H1 (cell line): ENCODE data around the gene PAPSS2. TPM values are rescaled to one million over a fixed set of nuclear protein-coding genes. Genes with fewer than 3 reads are reported as not detected.

Experiments used
- CTCF ChIA-PET: fragments of 300-600 bp; sonication (Branson Sonifier 250); formaldehyde crosslinking; loops from one replicate; lab custom pipeline; 2021; ENCODE audit not compliant: partially characterized antibody; lab: Charles Lee
- POLR2A ChIA-PET: fragments of 300-600 bp; sonication (Branson Sonifier 250); formaldehyde crosslinking; loops from one replicate; lab custom pipeline; 2021; ENCODE audit warnings: inconsistent platforms; ENCODE audit not compliant: partially characterized antibody; lab: Charles Lee
- DNase-seq, 2 experiments: peaks; one replicate each; pipeline versions ENCODE4 v3.0.0 to v3.0.0-alpha.2; 2010 to 2022; ENCODE audit warnings: low spot score in 2 of 2, low read depth in 1 of 2, mixed read lengths in 1 of 2
- FAIRE-seq: peaks from 2 replicates; lab custom pipeline; 2011; peaks lifted over from hg19 to GRCh38; lab: Jason Lieb, UNC
- H2AFZ ChIP-seq: 2 replicates; pipeline ENCODE4 v1.8.1; 2012; ENCODE audit warnings: low read length, inconsistent platforms
- H2AK5ac ChIP-seq: 2 replicates; pipeline ENCODE4 v1.6.1; 2013; ENCODE audit warnings: low read depth, low read length
- H2BK120ac ChIP-seq: replicated peaks from 2 replicates; pipeline ENCODE3; 2013; ENCODE audit warnings: low read depth, low read length, inconsistent platforms
- H2BK12ac ChIP-seq: 2 replicates; pipeline ENCODE4 v1.6.1; 2013; ENCODE audit warnings: low read depth, low read length
- H2BK15ac ChIP-seq: 2 replicates; pipeline ENCODE4 v1.6.1; 2013; ENCODE audit warnings: low read length
- H2BK20ac ChIP-seq: 2 replicates; pipeline ENCODE4 v1.6.1; 2013; ENCODE audit warnings: low read length
- H2BK5ac ChIP-seq: 2 replicates; pipeline ENCODE4 v1.6.1; 2013; ENCODE audit warnings: low read depth, low read length
- H3K14ac ChIP-seq: 2 replicates; pipeline ENCODE4 v1.6.1; 2013; ENCODE audit warnings: inconsistent platforms; ENCODE audit not compliant: insufficient read length
- H3K18ac ChIP-seq: 2 replicates; pipeline ENCODE4 v1.6.1; 2013; ENCODE audit warnings: low read length; ENCODE audit errors: extremely low read depth
- H3K23ac ChIP-seq: 2 replicates; pipeline ENCODE4 v1.6.1; 2013; ENCODE audit warnings: inconsistent platforms; ENCODE audit not compliant: insufficient read length
- H3K23me2 ChIP-seq: 2 replicates; pipeline ENCODE4 v1.6.1; 2013; ENCODE audit warnings: low read depth, low read length
- H3K27ac ChIP-seq: 2 replicates; pipeline ENCODE4 v1.6.1; 2011; ENCODE audit warnings: low read depth, low read length, inconsistent platforms
- H3K27me3 ChIP-seq, 4 experiments: replicated peaks in 1 of 4; 1 replicate in 1 of 4; 2 replicates in 3 of 4; pipeline versions ENCODE4 v1.6.1 to v1.8.1; 2011 to 2013; ENCODE audit warnings: low read length in 3 of 4, mild to moderate bottlenecking in 3 of 4, inconsistent platforms in 2 of 4, mixed read lengths in 2 of 4, moderate library complexity in 1 of 4; ENCODE audit not compliant: control insufficient read depth in 3 of 4, insufficient read depth in 3 of 4; ENCODE audit errors: extremely low read depth in 1 of 4
- H3K36me3 ChIP-seq, 4 experiments: 2 replicates each; pipeline versions ENCODE4 v1.6.1 to v1.8.1; 2011 to 2013; ENCODE audit warnings: mild to moderate bottlenecking in 4 of 4, low read length in 3 of 4, moderate library complexity in 2 of 4, control low read depth in 1 of 4, inconsistent platforms in 1 of 4; ENCODE audit not compliant: insufficient read depth in 4 of 4, control insufficient read depth in 2 of 4
- H3K4ac ChIP-seq: replicated peaks from 2 replicates; pipeline ENCODE3; 2013; ENCODE audit warnings: low read length, low read depth, mixed read lengths, inconsistent platforms; ENCODE audit not compliant: insufficient read length
- H3K4me1 ChIP-seq, 4 experiments: replicated peaks in 1 of 4; 1 replicate in 1 of 4; 2 replicates in 3 of 4; pipeline versions ENCODE4 v1.6.1 to v1.8.1; 2011 to 2013; ENCODE audit warnings: low read length in 3 of 4, inconsistent platforms in 2 of 4, mixed read lengths in 1 of 4; ENCODE audit not compliant: insufficient read depth in 4 of 4, control insufficient read depth in 3 of 4
- H3K4me2 ChIP-seq, 2 experiments: 2 replicates each; pipeline versions ENCODE4 v1.6.1 to v1.8.1; 2011 to 2013; ENCODE audit warnings: low read depth in 2 of 2, low read length in 2 of 2, control low read depth in 1 of 2, inconsistent platforms in 1 of 2, mild to moderate bottlenecking in 1 of 2; ENCODE audit not compliant: insufficient read depth in 1 of 2
- H3K4me3 ChIP-seq, 4 experiments: fragments of 200-600, 300-600 bp in 1 of 4; sonication (generic), shearing (Covaris generic), sonication (Bioruptor Twin) in 1 of 4; 2 replicates each; pipeline versions ENCODE4 v1.5.1 to v1.8.1; 2011 to 2016; ENCODE audit warnings: low read length in 4 of 4, low read depth in 3 of 4, control low read depth in 2 of 4, inconsistent platforms in 2 of 4, mild to moderate bottlenecking in 2 of 4, mixed read lengths in 1 of 4, moderate library complexity in 1 of 4; ENCODE audit not compliant: insufficient read depth in 2 of 4; ENCODE audit errors: extremely low read depth in 1 of 4
- H3K56ac ChIP-seq: replicated peaks from 2 replicates; pipeline ENCODE3; 2013; ENCODE audit warnings: low read depth, mild to moderate bottlenecking, mixed read lengths, low read length, inconsistent platforms; ENCODE audit not compliant: insufficient read length
- H3K79me1 ChIP-seq: 2 replicates; pipeline ENCODE4 v1.6.1; 2013; ENCODE audit warnings: low read depth, low read length, control low read depth
- H3K79me2 ChIP-seq, 2 experiments: 2 replicates each; pipeline versions ENCODE4 v1.6.1 to v1.8.1; 2012 to 2013; ENCODE audit warnings: low read length in 2 of 2, mild to moderate bottlenecking in 2 of 2, inconsistent platforms in 1 of 2; ENCODE audit not compliant: insufficient read depth in 2 of 2, control insufficient read depth in 1 of 2
- H3K9ac ChIP-seq, 4 experiments: replicated peaks in 1 of 4; 1 replicate in 1 of 4; 2 replicates in 3 of 4; pipeline versions ENCODE4 v1.6.1 to v1.8.1; 2011 to 2013; ENCODE audit warnings: low read depth in 3 of 4, low read length in 3 of 4, control low read depth in 2 of 4, mild to moderate bottlenecking in 2 of 4, moderate library complexity in 2 of 4, inconsistent platforms in 1 of 4; ENCODE audit errors: extremely low read depth in 1 of 4
- H3K9me3 ChIP-seq, 2 experiments: 2 replicates each; pipeline versions ENCODE4 v1.6.1 to v1.8.1; 2012 to 2013; ENCODE audit warnings: mild to moderate bottlenecking in 2 of 2, moderate library complexity in 2 of 2, control low read depth in 1 of 2, inconsistent platforms in 1 of 2, low read depth in 1 of 2, low read length in 1 of 2, mixed read lengths in 1 of 2; ENCODE audit not compliant: insufficient read depth in 2 of 2
- H4K20me1 ChIP-seq, 2 experiments: replicated peaks in 1 of 2; 2 replicates each; pipeline versions ENCODE3 to v1.8.1; 2011 to 2013; ENCODE audit warnings: inconsistent platforms in 2 of 2, low read length in 2 of 2, mild to moderate bottlenecking in 1 of 2; ENCODE audit not compliant: insufficient read depth in 2 of 2, control insufficient read depth in 1 of 2
- H4K5ac ChIP-seq: 2 replicates; pipeline ENCODE4 v1.6.1; 2013; ENCODE audit warnings: low read length, low read depth, mixed read lengths, inconsistent platforms; ENCODE audit not compliant: insufficient read length
- H4K8ac ChIP-seq: 2 replicates; pipeline ENCODE4 v1.8.0; 2013; ENCODE audit warnings: mild to moderate bottlenecking, moderate library complexity, low read length, inconsistent platforms; ENCODE audit not compliant: insufficient read depth; ENCODE audit errors: extremely low read depth
- H4K91ac ChIP-seq: replicated peaks from 2 replicates; pipeline ENCODE3; 2013; ENCODE audit warnings: low read length, mixed read lengths, inconsistent platforms; ENCODE audit not compliant: insufficient read length
- SAP30 ChIP-seq: fragments of 300-600 bp; sonication (generic); IDR thresholded peaks from 2 replicates; pipeline ENCODE4 v1.7.1; 2012; ENCODE audit warnings: low read length, moderate library complexity, mild to moderate bottlenecking, inconsistent platforms; ENCODE audit not compliant: insufficient read depth, insufficient replicate concordance
- TAF7 ChIP-seq: optimal IDR thresholded peaks from 2 replicates; pipeline ENCODE3; 2011; ENCODE audit warnings: low read depth, mild to moderate bottlenecking, inconsistent platforms, low read length, moderate library complexity, borderline replicate concordance
- TCF12 ChIP-seq: IDR thresholded peaks from 2 replicates; pipeline ENCODE4 v1.6.1; 2011; ENCODE audit warnings: low read depth, mild to moderate bottlenecking, low read length
- WGBS, 2 experiments: shearing (Covaris generic) in 1 of 2; methylation state at CpG; one replicate each; pipeline versions ENCODE4 v1.1.6 to v1.1.7; 2013 to 2015; ENCODE audit warnings: low lambda C conversion rate in 2 of 2, mixed read lengths in 2 of 2, inconsistent platforms in 1 of 2, low coverage in 1 of 2, missing lambda C conversion rate in 1 of 2; ENCODE audit not compliant: insufficient replicate concordance in 2 of 2, insufficient coverage in 1 of 2, insufficient read length in 1 of 2; ENCODE audit errors: extremely low coverage in 1 of 2, missing lambda C conversion rate in 1 of 2; 5-methylcytosine and 5-hydroxymethylcytosine counted together
- polyA plus RNA-seq, 7 experiments: library from polyadenylated mRNA; depleted of rRNA in 3 of 7; stranded (reverse) in 5 of 7; unstranded in 2 of 7; fragments of >200 nt in 5 of 7; fragments of 200-250 nt in 2 of 7; gene quantifications; 1 replicate in 5 of 7; 2 replicates in 1 of 7; 4 replicates in 1 of 7; pipeline versions ENCODE4 v1.2.1 to v1.2.3, GENCODE V29; 2011 to 2013; ENCODE audit warnings: missing spikeins in 2 of 7, mixed read lengths in 2 of 7
- total RNA-seq: library from RNA; stranded (reverse); fragmentation: NEBNext Ultra II Directional; extraction: Animal tissue kit (Norgen Biotek cat#: 25700); gene quantifications from 2 replicates; pipeline ENCODE4 v1.2.1, GENCODE V29; 2021

Gene PAPSS2
- total and polyA plus RNA-seq, 2 of the 8 experiments (the other 6 are each of a cell fraction or from before 2014, with no cell fraction given): 7.6 to 20.2 TPM

DNA sequence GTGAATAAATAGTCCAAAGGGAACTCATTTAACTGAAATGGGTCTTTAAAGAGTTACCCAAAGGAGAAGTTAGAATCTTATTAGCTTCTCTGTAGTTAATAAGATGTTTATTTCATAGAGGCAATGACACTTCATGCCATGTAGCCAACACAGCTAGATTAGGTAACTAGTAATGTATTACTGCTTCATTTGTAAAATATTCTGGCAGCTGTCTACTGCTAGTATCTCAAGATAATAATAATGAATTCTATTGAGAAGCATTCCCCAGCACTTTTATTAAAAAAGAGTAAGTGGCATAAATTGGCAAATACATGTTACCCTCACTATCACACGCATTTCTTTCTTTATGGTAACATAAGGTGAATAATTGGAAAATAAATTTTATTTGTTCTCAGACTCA is 10.1 kb downstream of the PAPSS2 start:
- no peaks in the 10 kb centered on the region; a peak in 1 of 4 replicates for H3K9me3 ChIP-seq
- H3K56ac ChIP-seq: no peak overlapping the region
- no peak overlapping the region for H4K91ac ChIP-seq
- no peak overlapping the region for H2BK12ac ChIP-seq
- no peak overlapping the region for H2AK5ac ChIP-seq
- H4K20me1 ChIP-seq: no peaks in the 10 kb centered on the region
- H4K8ac ChIP-seq: no peak overlapping the region
- no peaks in the 10 kb centered on the region for H3K27me3 ChIP-seq
- no peak for DNase-seq
- no peak overlapping the region for H2BK120ac ChIP-seq
- no peak overlapping the region for H3K27ac ChIP-seq
- 96% methylated on average over 1 of the region's 1 CpG; no CpG with 5 or more reads in 1 of the 2 experiments for WGBS, 2 experiments
- H2BK15ac ChIP-seq: no peak overlapping the region
- no peak overlapping the region for H3K23ac ChIP-seq
- no peak for FAIRE-seq
- H3K9ac ChIP-seq: no peak overlapping the region
- H3K79me1 ChIP-seq: no peaks in the 10 kb centered on the region; the same call in 1 of the 2 replicates
- H2AFZ ChIP-seq: no peak overlapping the region
- H3K4me1 ChIP-seq: no peaks in the 10 kb centered on the region
- H3K14ac ChIP-seq: no peak overlapping the region
- no peak overlapping the region for H3K4me3 ChIP-seq
- H2BK20ac ChIP-seq: no peak overlapping the region
- ChIA-PET CTCF (interaction anchor here (0.8 to 1.2 kb wide), 2 partner anchors 8 to 122 kb away, joined by 3 read pairs; no protein-coding TSS in a partner anchor), POLR2A (interaction anchor here (1.3 kb wide), 1 partner anchor 9 kb away, joined by 3 read pairs; no protein-coding TSS in a partner anchor)
- no peak overlapping the region for H4K5ac ChIP-seq
- no peak overlapping the region for H3K4ac ChIP-seq
- H3K18ac ChIP-seq: no peak overlapping the region
- H3K23me2 ChIP-seq: no peaks in the 10 kb centered on the region
- H3K36me3 ChIP-seq: no peaks in the 10 kb centered on the region; a peak in 2 of 8 replicates
- peaks cover 0 to 19% of the 10 kb centered on the region in 2 experiments; a peak in 2 of 4 replicates for H3K79me2 ChIP-seq
- H2BK5ac ChIP-seq: no peak overlapping the region
- no peak overlapping the region for H3K4me2 ChIP-seq
- TF ChIP-seq TCF12: no peak
- no peak for TF ChIP-seq SAP30
- no peak for TF ChIP-seq TAF7
